ENCODE measurements around the gene MGAT4A.

GRCh38 chr2:98764499-98764898 is 33.6 kb upstream of the MGAT4A start:
- no peak for TF ChIP-seq CTCF (IDR thresholded peaks at IDR 0.05; ENCODE audit: control extremely low read depth in 1 of 3, insufficient read depth in 1 of 3, low read depth in 1 of 3, low read length in 3 of 3)
- TF ChIP-seq POLR2A (IDR thresholded peaks at IDR 0.05; ENCODE audit: control extremely low read depth in 1 of 2, low read depth in 2 of 2, low read length in 2 of 2): no peak

Measured in H1 (cell line).